Epithelial cell of esophagus (primary cell): ENCODE results near the gene ORC2.
A peak's percentile ranks its signal among the peaks of the same experiment; 100 is the strongest.

Experiments
- DNase-seq: peaks from one replicate; pipeline ENCODE4 v3.0.0; 2010; ENCODE audit warnings: low read depth
- H3K4me3 ChIP-seq: 2 replicates; pipeline ENCODE4 v1.5.1; 2011; ENCODE audit warnings: mild to moderate bottlenecking, low read length, control low read depth
- TF ChIP-seq, protein P1 (sequence below): IDR thresholded peaks from 2 replicates; pipeline ENCODE4 v1.5.1; 2011; ENCODE audit warnings: low read depth, mild to moderate bottlenecking, low read length, control low read depth, inconsistent platforms; ENCODE audit not compliant: insufficient read depth; ENCODE audit errors: missing control alignments

The ORC2 gene

GRCh38 chr2:200862532-200863000 is 100.9 kb downstream of the ORC2 start:
- H3K4me3 ChIP-seq: peak overlapping the region; percentile 70
- peak; percentile 79 for DNase-seq
- TF ChIP-seq, protein P1, sequence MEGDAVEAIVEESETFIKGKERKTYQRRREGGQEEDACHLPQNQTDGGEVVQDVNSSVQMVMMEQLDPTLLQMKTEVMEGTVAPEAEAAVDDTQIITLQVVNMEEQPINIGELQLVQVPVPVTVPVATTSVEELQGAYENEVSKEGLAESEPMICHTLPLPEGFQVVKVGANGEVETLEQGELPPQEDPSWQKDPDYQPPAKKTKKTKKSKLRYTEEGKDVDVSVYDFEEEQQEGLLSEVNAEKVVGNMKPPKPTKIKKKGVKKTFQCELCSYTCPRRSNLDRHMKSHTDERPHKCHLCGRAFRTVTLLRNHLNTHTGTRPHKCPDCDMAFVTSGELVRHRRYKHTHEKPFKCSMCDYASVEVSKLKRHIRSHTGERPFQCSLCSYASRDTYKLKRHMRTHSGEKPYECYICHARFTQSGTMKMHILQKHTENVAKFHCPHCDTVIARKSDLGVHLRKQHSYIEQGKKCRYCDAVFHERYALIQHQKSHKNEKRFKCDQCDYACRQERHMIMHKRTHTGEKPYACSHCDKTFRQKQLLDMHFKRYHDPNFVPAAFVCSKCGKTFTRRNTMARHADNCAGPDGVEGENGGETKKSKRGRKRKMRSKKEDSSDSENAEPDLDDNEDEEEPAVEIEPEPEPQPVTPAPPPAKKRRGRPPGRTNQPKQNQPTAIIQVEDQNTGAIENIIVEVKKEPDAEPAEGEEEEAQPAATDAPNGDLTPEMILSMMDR: no peak

- DNase-seq: no peak
- H3K4me3 ChIP-seq: peak overlapping the region; percentile 70
These were observed 101.8 kb downstream of the ORC2 start for GRCh38 chr2:200861617-200862155.

DNA sequence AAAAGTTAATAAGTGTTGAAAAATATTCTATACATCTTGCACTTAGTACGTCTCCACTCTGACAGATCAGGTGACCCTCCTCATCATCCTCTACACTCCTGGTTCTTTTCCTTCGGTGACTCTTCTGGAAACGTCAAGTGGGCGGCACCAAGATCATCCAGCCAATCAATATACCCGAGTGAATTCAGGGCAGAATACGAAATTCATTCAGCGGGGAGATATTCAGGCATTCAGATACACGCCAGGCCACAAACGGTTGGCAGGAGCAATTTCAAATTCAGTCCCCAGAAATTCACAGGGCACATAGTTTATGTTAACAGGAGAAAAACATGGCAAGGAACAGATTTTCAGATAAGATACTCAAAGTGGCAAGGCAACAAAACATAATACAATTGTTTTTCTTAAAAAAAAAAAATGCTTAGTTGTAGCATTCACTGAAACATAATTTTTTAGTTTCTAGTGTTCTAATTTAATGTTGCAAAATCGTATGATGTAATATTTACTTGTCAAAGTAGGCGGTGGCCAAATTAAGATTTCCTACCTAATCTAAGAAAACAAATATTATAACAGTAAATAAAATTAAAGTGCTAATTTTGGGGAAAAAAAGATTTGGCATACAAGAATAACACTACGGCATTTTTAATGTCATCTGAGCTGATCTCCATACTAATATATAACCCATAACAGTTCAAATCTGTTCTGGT is 103.2 kb downstream of the ORC2 start:
- DNase-seq: peak; percentile 41
- TF ChIP-seq, protein P1: no peak
- no peak overlapping the region for H3K4me3 ChIP-seq

More at GRCh38 chr2:200861617-200862155, 101.8 kb downstream of the ORC2 start:
- TF ChIP-seq, protein P1: no peak
